SKM-1 (cell line): ENCODE data around the gene G0S2.

ENCODE experiments used
- DNase-seq: peaks from one replicate; lab custom pipeline; 2025; ENCODE audit not compliant: unreplicated experiment; lab: John Stamatoyannopoulos, UW

G0S2 gene

DNA sequence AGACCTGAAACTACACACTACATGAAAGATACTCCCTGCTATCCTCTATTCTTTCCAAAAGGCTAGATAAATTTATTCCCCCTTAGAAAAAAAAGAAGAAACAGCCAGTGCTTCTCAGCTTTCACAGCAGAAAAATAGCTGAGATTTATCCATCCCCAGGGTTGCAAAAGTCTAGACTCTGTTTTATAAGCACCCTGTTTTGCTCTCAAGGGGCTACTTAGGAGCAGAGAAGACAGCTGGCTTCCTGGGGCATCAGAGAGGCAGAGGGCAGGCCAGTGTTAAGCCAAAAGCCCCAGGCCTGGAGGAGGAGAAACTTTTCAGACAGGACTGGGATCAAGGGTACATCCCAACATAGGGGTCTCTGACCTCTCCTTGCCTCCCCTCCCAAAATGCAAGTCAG, 26.9 kb upstream of the G0S2 start:
- DNase-seq: no peak

DNA sequence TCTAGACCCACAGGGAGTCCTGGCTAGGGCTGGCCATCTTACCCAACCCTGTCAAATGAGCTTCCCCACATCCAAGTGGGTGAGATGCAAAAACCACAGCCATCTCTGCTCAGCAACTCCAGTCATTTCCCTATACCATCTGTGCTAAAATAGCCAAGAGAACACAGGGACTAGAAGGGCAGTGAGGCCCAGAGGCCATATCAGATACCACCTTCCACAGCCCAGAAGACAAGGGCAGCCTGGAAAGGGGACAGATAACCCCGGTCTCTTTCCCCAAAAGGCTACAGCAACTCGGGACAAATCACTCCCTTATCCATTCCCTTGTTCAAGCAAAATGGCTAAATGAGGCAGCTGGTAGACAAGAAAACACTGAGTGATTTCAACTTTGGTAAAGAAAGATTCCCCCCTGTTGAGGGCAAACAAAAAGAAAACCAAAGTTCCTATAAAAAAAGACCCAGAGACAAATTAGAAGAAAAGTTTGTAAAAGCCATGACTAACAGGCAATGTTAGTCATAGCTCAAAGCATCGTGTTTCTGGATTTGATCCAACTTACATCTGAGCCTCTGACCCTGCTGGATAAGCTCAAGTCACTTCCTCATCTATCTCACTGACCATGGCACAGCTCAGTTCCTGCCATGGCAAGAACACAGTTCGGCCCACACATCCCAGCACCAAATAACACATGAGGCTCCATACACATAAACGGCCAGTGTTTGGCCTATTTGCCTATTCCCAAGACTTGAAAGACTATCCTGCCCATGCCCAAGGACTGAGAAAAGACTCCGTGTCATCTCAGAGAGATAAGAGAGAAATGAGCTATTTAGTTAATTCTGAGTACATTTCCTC, 26.1 kb upstream of the G0S2 start:
- peak; percentile 28 for DNase-seq

DNA sequence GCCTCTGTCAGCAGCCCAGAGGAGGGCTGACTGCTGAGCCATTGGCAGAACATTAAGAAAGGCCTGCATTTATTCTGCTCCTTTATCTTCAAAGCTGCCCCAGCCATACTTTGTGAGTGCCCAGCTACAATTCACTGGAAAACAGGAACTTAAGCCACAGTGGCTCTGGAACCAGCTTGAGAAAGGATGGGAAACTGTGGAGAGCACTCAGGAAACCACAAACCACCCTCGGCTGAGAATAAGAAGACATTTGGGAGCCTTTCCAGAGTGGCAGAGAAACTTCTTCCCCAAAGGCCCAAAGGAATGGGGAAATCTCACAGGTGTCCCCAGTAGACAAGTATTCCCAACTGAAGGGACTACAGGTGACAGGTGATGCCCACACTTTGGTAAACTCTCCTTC, 24.8 kb upstream of the G0S2 start:
- DNase-seq: peak; percentile 27

DNA sequence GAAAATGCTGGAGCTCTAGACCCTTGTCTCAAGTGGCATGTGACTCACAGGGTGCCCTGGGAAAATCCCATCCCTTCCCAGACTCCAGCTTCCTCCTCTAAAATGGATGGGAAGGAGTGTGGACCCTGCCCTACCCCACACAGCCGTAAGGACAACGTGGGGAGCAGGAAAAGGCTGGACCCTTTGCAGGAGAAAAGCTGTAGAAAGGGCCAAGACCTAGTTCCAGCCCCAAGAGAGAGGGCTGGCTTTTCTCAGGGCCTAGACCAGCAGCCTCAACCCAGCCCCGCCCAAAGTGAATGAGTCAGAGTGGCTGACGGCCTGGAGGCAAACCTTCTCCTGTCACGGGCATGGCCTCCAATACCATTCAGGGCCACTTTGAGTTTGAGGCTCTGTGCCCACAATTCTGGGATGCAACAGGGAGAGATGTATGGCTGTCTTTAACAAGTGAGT, 24.0 kb upstream of the G0S2 start:
- DNase-seq: peak; percentile 26

DNA sequence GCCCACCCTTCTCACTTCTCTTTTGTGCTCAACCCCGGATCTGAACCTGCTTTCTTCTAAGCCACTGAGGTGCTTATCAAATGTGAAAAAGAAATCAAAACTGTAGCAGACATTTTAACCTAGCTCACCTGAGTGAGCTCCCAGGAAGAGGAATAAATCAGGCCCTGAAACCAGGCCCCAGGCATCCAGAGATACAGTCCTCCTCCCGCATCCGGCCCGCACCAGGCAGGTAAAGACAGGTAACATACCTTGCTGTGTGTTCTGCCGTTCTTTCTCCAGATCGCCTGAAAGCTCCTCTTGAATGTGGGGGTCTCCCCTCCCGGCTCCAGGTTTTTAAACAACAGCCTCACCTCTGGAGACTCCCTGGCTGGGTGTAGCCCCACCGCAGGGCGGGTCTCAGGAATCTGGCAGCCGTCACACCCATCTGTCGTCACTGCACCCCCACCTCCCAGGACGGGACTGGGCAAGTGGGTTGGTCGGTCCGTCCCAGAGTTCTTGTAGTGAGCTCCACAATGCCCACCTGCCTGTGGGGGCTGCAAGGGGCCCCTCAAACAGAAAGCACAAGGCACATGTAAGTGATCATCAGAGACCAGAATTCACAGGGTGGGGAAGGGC, 23.0 kb upstream of the G0S2 start, which contains the start of gene LAMB3:
LAMB3 (minus strand) TSS at position 305 of the 615 bp plus-strand sequence. CDS start 1,481 bp downstream, outside the sequence.
- no peak for DNase-seq

DNA sequence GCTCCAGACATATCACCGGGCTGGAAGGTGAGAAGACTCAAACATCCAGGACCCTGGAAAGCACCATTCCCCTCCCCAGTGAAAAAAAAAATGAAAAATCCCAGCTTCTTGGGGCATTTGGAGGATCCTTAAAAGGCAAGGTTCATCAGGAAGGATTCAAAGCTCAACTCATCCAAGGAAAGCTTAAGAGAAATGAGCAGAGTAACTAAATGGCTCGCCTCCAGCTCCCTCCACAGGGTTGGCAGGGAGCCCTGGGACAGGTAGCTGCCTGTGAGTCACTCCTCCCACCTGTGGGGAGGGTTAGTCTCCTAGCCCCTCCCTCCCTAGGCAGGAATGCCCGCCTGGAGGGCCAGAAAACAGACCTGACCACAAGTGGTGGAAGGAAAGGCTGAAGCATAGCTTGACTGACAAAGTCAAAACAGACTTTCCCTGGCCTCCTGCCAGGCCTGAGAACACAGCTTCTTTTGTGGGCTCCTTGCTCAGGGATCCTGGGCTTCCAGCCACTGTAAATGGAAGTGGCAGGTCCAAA, 22.3 kb upstream of the G0S2 start:
- DNase-seq: no peak

DNA sequence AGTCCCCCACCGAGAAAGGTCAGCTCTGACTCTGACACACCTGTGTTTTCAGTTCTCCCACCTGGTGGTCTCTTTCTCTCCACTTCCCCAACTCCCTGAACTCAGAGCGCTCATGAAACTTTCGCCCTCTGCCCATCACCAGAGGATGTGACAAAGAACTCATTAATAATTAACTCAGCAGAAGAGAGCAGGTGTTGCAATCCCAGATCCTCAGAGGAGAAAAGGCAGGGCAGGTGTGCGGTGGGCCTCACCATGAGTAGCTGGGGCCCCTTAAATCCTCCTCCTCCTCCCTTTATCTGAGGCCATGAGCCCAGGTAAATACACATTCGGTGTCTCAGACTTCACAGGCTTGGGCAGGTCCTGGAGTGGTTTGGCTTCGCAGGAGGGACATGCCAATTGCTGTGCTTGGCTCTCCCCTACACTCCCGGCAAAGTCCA, 21.3 kb upstream of the G0S2 start:
- DNase-seq: no peak

DNA sequence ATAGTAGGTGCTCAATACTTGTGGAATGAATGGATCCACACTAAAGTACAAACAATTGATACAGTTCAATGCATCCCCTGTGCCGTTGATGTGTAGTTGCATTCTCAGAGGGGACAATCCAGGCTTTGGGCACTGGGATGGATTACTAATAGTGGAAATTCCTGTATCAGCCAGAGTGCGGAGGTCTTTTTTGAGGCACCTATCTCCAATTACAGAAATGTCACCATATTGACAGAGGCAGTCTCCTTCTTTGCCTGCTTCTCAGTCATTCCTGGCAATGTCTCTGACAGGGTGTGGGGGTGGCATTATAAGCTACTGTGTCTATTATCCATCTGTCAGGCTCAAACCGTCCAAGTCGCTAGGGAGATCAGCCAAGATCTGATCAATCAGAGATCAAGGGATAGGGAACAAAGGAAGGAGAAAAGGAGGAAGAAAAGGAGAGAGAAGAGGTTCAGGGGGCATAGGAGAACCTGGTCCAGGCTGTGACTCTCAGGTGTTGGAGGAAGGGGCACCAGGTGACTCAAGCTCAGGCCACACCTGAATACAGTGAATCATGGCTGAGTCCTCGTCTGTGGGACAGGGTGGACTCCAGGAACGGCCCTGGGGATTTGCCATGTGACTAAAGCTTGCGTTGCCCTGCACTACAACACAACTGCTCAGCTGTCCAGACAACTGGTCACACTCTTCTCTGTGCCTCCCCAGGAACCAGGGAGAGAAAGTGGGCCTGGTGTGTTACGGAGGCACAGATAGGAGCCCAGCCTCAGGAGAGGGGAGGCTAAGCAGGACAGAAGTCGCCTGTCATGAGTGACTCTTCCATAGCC, 19.6 kb upstream of the G0S2 start:
- DNase-seq: no peak

DNA sequence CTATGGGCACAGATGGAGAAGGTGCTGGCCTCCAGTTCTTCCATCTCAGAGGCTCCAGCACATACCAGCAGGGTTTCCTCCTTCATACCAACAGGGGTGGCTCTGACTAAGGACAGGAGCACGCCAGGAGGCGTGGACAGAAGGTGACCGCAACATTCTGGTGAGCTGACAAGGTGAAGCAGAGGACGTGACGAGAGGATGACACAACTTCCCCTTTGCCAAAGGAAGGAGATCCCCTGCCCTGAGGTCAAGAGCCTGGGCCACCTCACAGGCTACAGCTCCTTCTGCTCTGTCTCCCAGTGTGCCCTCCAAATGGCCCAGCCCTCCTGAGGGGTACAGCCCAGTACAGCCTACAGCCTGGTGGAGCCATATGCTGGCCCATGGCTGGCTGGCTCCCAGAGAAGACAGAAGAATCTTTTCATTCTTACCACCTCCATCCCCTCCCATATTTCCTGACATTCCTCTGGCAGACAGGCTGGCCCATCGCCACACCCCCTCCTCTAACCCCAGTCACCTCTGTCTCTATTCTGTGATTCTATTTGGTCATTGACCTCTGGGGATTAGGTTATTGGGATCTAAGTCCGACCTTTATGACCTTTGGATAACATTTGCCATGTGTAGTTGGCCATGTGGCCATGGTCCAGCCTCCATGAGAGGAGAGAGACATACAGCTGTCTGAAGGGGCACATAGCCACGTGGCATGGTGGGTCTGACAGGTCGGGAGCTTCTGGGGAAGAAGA, 17.9 kb upstream of the G0S2 start:
- peak; percentile 19 for DNase-seq

DNA sequence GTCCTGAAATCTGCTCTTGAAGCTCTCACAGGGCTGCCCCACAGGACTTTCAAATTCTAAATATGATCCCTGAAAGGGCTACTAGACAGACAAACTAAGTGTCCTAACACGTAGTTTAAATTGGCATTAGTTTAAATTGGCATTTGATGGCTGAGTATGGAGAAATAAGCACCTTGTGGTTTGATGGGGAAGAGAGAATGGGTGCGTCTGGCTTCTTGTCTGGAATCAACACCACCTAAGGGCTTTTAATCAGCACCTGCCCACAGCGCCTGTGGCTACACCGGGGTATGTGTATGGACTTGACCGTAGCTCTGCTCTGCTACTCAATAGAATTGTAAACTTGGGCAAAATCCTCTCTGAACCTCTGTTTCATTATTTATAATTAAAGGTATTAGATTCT, 17.3 kb upstream of the G0S2 start:
- DNase-seq: no peak

DNA sequence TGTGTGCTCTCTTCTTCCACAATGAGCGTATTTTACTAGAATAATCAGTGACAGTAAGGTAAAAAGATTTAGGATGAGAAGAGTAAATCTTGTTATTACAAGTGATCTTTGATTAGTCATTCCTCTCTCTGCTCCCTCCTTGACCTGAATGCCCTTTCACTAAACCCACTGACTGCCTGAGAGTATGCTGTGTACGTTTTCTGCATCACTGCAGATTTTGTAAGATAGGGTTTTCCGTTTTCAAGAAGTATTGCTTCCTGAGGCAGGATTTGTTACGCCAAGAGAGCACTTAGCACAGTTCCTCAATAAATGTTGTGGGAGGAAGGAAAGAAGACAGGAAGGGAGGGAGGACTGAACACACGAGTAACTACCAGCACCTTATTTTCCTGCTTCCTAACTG, 15.3 kb upstream of the G0S2 start:
- peak; percentile 87 for DNase-seq

DNA sequence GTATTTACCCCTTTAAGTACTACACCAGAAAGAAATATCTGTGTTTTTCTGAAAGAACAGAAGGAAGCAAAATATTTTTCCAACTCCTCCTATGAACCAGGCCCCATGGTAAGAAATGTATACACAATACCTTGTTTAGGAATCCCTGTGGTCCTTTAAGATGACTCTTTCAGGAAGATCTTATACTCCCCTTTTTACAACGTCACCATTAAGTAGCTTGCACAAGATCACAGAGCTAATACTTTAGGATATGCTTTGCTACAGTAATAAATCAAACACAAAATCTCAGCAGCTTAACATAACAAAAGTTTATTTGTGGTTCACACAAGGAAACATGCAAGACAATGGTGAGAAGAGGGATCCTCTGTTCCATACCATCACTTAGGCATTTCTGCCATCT, 14.1 kb upstream of the G0S2 start:
- DNase-seq: no peak

DNA sequence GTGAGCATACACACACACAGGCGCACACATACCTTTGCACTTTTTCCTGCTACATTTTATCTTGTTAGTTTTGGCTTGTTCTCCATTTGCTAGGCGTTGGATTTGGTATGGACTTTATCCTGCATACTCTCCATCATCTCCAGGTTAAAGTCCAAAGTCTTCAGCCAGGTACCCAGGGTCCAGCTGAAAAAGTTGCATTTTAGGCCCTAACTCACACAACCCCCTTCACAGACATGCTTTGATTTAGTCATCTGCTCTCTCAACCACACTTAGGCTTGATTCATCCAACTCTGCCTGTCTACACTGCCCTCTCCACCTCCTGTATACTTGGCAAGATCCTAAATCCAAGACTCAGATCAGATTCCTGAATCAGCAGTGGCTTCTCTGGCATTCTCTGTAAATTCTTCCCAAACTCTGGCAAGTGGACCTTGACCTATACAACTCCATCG, 12.3 kb upstream of the G0S2 start:
- no peak for DNase-seq

DNA sequence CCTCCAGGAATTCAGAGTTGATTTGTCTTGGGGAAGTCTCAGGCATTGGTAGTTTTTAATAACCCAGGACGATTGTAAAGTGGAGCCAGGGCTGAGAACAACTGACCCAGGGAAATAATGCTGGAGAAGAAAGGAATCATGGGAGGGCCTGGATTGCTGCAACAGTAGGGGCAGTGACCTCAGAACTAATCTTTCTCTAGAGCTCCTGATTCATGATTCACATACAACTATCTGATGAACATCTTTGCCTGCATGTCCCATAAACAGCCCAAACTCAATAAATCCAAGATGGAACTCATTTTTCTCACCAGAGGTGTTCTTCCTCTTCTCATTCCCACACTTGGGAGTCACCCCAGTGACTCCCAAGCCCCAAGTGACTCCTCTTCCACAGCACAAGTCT, 8.1 kb upstream of the G0S2 start:
- DNase-seq: no peak

DNA sequence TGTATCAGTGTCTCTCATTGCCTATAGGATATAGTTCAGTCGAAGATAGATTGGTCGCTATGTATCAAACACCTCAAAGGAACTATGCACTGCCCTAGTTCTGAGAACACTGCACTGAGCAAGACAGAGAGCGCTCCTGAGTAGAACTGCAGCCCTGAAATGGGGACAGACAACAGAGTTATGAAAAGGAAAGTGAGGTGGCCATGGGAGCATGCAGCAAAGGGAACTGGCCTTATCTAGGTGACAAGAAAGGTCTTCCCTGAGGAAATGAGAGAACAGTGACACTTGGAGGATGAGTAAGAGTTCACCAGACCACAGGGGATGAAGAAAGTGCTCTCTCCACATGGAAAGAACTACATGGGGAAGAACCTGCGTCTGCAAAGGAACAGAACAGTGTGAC, 7.5 kb upstream of the G0S2 start:
- DNase-seq: no peak

DNA sequence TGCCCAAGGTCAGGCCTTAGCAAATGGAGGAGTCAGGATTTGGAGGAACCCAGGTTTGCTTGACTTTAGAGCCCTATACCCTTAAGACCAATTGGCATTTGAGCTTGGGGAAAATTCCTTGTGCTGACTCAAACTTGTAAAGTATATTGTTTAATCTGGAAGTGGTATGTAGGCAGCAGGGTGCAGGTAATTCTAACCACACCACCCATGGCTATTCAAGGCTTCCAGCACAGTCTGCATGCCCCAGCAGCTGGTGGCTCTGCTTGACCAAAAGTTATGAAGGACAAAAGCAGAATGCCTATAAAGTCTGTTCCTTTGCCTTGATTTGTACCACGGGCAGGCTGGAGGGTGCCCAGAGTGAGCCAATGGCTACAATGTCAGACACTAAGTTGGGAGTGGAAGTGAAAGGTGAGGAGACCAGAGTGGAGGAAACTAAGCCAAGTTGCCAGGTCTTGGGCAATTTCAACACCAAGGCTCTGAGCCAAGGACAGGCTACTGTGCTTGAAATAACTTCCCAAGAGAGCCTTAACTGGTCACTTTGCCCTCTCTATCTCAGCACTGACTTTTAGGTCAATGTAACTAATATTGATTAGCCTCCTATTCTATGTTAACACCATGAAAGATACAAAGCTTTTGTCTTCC, 4.7 kb upstream of the G0S2 start:
- no peak for DNase-seq

DNA sequence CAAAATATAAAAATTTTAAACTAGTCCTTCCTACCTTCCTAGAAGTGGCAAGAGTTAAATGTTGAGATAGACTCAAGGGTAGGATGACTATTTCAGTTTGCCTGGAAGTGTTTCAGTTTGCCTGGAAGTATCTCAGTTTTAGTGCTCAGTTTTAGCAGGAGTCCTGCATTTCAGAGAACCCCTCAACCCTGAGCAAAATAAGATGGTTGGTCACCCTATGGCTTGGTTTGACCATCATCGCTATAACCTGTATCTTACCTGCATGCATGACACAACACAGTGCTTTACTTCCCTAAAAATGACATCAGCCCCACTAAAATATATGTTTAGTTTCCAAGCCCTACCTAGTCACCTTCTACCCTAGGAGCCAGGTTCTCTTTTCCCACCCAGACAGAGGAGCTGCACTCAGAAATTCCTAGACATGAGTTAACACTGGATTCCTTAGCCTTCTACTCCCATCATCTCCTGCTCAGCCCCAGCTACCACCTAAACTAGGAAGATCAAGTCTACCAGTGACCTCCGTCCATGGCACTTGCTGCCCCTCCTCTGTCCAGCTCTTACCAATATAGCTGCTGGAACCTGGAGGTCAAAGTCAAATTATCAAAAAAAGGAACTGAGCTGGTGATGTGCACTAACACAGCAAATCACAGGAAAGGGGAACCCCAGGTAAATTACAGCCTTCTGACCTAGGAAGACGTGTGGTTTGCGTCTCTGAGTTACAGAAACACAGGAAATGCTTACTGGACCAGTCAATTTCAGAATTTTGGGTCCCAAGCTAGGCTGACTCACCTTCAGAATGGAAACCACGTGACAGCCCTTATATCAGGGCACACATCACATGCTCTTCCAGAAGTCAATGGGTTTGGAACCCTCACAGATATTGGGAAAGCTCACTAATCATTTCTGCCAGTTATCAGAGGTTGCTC, 2.2 kb upstream of the G0S2 start:
- DNase-seq: peak; percentile 63

DNA sequence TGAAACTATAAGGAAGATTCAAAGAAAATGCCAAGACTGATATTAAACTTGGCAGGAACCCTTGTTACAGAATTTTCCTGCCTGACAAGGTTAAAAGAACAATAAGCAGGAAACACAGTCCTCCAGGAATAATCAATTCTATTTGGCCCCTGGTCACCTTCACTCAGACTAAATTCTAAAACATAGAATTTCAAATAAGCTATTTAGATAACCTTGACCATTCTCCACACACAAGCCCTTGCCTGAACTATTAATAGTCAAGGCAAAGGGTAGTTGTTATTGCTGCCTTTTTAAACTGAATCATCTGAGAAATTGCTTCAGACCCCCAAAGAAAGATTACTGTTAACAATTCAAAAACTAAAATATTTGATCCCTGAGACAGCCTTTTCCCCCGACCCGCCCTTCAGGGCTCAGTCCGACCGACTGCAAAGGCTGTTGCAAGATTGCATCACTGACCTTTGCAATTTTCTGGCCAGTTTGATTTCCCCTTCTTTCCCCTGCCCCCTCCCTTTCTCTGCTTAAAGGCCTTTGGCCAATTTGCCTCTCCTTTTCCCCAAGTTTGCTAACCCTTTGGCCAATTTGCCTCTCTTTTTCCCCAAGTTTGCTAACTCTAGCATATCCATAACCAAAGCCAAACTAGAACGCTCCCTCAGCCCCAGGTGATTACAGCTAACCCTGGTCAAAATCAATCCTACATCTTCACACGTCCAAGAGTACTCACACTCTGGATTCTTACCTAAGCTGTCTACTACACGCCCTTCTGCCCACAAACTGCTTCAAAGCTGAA, 1.4 kb upstream of the G0S2 start:
- peak; percentile 47 for DNase-seq
